PC-3 (cell line): ENCODE results near the gene FGFR1OP2. TPM values are rescaled to one million over a fixed set of nuclear protein-coding genes. Genes with fewer than 3 reads are reported as not detected.

ENCODE experiments used
- ATAC-seq: fragments of 200-7000 bp; cut with Tn5 transposase; 2 replicates; pipeline ENCODE4 v1.9.1; 2020; ENCODE audit warnings: mild to moderate bottlenecking, moderate library complexity
- BruUV-seq: library from RNA; stranded (reverse); fragments of 400-500 nt; replicated peaks from 2 replicates; lab custom pipeline; 2021; lab: Mats Ljungman, UMichigan
- CTCF ChIA-PET: fragments of 300-600 bp; sonication (Branson Sonifier 250); formaldehyde crosslinking; loops from one replicate; lab custom pipeline; 2022; ENCODE audit warnings: antibody characterized with exemption; lab: Charles Lee
- POLR2A ChIA-PET: fragments of 300-600 bp; sonication (Branson Sonifier 250); formaldehyde crosslinking; loops from one replicate; lab custom pipeline; 2022; ENCODE audit warnings: antibody characterized with exemption; ENCODE audit not compliant: unreplicated experiment; lab: Charles Lee
- DNase-seq: peaks from one replicate; pipeline ENCODE4 v3.0.0-alpha.2; 2015
- H2AFZ ChIP-seq: fragments of 300-600 bp; sonication (generic); 2 replicates; pipeline ENCODE4 v1.6.0; 2016; ENCODE audit warnings: antibody characterized with exemption, low read length
- H3F3A ChIP-seq: fragments of 300-600 bp; sonication (generic); one replicate; pipeline ENCODE4 v1.6.0; 2017; ENCODE audit warnings: antibody characterized with exemption, low read length, control low read depth, mild to moderate bottlenecking; ENCODE audit not compliant: unreplicated experiment
- H3K27ac ChIP-seq: fragments of 300-600 bp; sonication (generic); 2 replicates; pipeline ENCODE4 v1.5.1; 2016; ENCODE audit warnings: mild to moderate bottlenecking, low read length
- H3K27me3 ChIP-seq: fragments of 300-600 bp; sonication (generic); 2 replicates; pipeline ENCODE4 v1.6.1; 2016; ENCODE audit warnings: low read length, mixed read lengths
- H3K36me3 ChIP-seq: fragments of 300-600 bp; sonication (generic); 2 replicates; pipeline ENCODE4 v1.6.1; 2016; ENCODE audit warnings: low read depth, mixed run types, low read length, mixed read lengths
- H3K4me1 ChIP-seq: fragments of 300-600 bp; sonication (generic); 2 replicates; pipeline ENCODE4 v1.5.1; 2016; ENCODE audit warnings: low read length; ENCODE audit not compliant: insufficient read depth
- H3K4me2 ChIP-seq: fragments of 300-600 bp; sonication (generic); 2 replicates; pipeline ENCODE4 v1.6.0; 2016; ENCODE audit warnings: low read length
- H3K4me3 ChIP-seq: fragments of 300-600 bp; sonication (generic); 2 replicates; pipeline ENCODE4 v1.5.1; 2016; ENCODE audit warnings: mild to moderate bottlenecking, low read length, mixed read lengths
- H3K79me2 ChIP-seq: fragments of 300-600 bp; sonication (generic); 2 replicates; pipeline ENCODE4 v1.6.1; 2017; ENCODE audit warnings: low read length, mixed read lengths
- H3K9ac ChIP-seq: fragments of 300-600 bp; sonication (generic); 2 replicates; pipeline ENCODE4 v1.6.0; 2016; ENCODE audit warnings: mild to moderate bottlenecking, low read length
- H3K9me2 ChIP-seq: fragments of 300-600 bp; sonication (generic); replicated peaks from 2 replicates; pipeline ENCODE4 v1.6.1; 2016; ENCODE audit warnings: mixed run types, low read length, mixed read lengths
- H3K9me3 ChIP-seq: fragments of 300-600 bp; sonication (generic); 2 replicates; pipeline ENCODE4 v1.6.1; 2016; ENCODE audit warnings: low read length, mixed read lengths
- H4K20me1 ChIP-seq: fragments of 300-600 bp; sonication (generic); 2 replicates; pipeline ENCODE4 v1.6.1; 2016; ENCODE audit warnings: low read length, mixed read lengths
- EZH2 ChIP-seq: fragments of 300-600 bp; sonication (generic); IDR thresholded peaks from one replicate; pipeline ENCODE4 v1.6.1; 2017; ENCODE audit warnings: antibody characterized with exemption, mild to moderate bottlenecking, low read length; ENCODE audit not compliant: unreplicated experiment
- EZH2phosphoT487 ChIP-seq: fragments of 300-600 bp; sonication (generic); IDR thresholded peaks from 2 replicates; pipeline ENCODE4 v1.6.1; 2018; ENCODE audit warnings: mild to moderate bottlenecking, antibody characterized with exemption, low read length, borderline replicate concordance
- intact Hi-C: fragments of 100-400 bp; cut with micrococcal nuclease; formaldehyde crosslinking; loops from 2 replicates; pipeline ENCODE4 v1.9.0; 2023
- total RNA-seq: library from RNA; depleted of rRNA; stranded (reverse); fragments of >200 nt; gene quantifications from 2 replicates; pipeline ENCODE4 v1.2.3, GENCODE V29; 2014
- TF ChIP-seq, protein P1 (sequence below): fragments of 300-600 bp; sonication (generic); conservative IDR thresholded peaks from 2 replicates; pipeline ENCODE4 v1.5.1; 2017; ENCODE audit warnings: antibody characterized with exemption, low read depth, mild to moderate bottlenecking, low read length

FGFR1OP2 gene
- total RNA-seq, 1 experiment from 2014 or later = 74.3 TPM

DNA sequence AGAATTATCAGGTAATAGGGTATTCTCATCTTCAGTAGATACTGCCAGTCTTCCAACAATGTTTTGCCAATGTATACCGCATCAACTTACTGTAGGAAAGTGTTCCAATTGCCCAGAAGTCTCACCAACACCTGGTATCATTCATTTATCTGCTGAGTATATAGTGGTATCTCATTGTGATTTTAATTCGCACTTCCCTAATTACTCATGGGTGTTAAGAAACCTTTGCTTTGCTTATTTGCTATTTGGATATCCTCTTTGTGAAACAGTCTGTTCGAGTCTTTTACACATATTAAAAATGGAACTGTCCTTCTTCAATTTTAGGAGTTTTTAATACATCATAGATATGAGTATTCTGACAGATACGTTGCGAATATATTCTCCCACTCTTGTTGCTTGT lies 69.8 kb downstream of the FGFR1OP2 start:
- DNase-seq (no peak), ATAC-seq (no peak)
- TF ChIP-seq EZH2phosphoT487 (no peak), EZH2 (no peak)
- TF ChIP-seq, protein P1, sequence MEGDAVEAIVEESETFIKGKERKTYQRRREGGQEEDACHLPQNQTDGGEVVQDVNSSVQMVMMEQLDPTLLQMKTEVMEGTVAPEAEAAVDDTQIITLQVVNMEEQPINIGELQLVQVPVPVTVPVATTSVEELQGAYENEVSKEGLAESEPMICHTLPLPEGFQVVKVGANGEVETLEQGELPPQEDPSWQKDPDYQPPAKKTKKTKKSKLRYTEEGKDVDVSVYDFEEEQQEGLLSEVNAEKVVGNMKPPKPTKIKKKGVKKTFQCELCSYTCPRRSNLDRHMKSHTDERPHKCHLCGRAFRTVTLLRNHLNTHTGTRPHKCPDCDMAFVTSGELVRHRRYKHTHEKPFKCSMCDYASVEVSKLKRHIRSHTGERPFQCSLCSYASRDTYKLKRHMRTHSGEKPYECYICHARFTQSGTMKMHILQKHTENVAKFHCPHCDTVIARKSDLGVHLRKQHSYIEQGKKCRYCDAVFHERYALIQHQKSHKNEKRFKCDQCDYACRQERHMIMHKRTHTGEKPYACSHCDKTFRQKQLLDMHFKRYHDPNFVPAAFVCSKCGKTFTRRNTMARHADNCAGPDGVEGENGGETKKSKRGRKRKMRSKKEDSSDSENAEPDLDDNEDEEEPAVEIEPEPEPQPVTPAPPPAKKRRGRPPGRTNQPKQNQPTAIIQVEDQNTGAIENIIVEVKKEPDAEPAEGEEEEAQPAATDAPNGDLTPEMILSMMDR = no peak
- POLR2A ChIA-PET = no interaction called here
- Histone ChIP-seq H3F3A (no peaks in the 10 kb centered on the region), H3K9me3 (no peaks in the 10 kb centered on the region), H3K9me2 (no peaks in the 10 kb centered on the region), H3K4me2 (no peak overlapping the region), H3K79me2 (peaks cover 64% of the 10 kb centered on the region), H3K36me3 (no peaks in the 10 kb centered on the region), H3K9ac (no peak overlapping the region), H4K20me1 (no peaks in the 10 kb centered on the region), H3K27ac (no peak overlapping the region), H3K4me3 (no peak overlapping the region), H3K27me3 (no peaks in the 10 kb centered on the region), H3K4me1 (peaks cover 33% of the 10 kb centered on the region), H2AFZ (no peak overlapping the region)
- no TSS peak for BruUV-seq
- CTCF ChIA-PET = no interaction called here
- intact Hi-C loops = no loop called here

DNA sequence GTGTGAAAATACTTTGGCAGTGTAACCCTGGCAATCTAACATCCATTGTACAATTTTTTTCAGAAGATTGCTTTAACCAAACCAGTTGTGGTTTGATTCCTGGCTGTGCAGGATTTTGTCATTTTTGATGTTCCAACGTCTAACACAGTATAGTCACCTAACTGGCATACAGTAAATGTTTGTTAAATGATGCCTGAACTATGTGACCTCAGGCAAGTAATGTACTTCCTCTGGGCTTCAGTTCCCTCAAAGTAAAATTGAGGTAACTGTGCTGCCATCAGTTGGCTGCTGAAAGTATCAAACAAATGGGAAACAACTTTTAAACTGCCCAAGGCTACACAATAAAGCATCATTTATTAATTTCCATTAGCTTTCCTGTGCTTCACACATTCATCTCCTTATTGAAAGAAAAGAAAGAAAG lies 71.6 kb downstream of the FGFR1OP2 start:
- Histone ChIP-seq H4K20me1 (no peaks in the 10 kb centered on the region), H3K27me3 (no peaks in the 10 kb centered on the region), H3K9me2 (no peaks in the 10 kb centered on the region), H3K79me2 (peaks cover 65% of the 10 kb centered on the region), H3K4me3 (no peak overlapping the region), H3K9ac (no peak overlapping the region), H3F3A (no peaks in the 10 kb centered on the region), H3K27ac (no peak overlapping the region), H3K9me3 (no peaks in the 10 kb centered on the region), H3K36me3 (no peaks in the 10 kb centered on the region), H3K4me2 (peak overlapping the region; percentile 2; the same call in 1 of the 2 replicates), H2AFZ (no peak overlapping the region), H3K4me1 (peaks cover 32% of the 10 kb centered on the region)
- DNase-seq (peak; percentile 52), ATAC-seq (no peak)
- intact Hi-C loops = loop anchor here (5.0 kb wide), 2 partner anchors 372 to 378 kb away; no protein-coding TSS in a partner anchor
- BruUV-seq = no TSS peak
- TF ChIP-seq EZH2 = no peak
- TF ChIP-seq, protein P1 = 0 out of 2 replicates have a peak, but pooled peaks have one; percentile 28
- CTCF ChIA-PET = interaction anchor here (0.5 kb wide), 1 partner anchor 38 kb away, joined by 3 read pairs; no protein-coding TSS in a partner anchor
- POLR2A ChIA-PET = no interaction called here

DNA sequence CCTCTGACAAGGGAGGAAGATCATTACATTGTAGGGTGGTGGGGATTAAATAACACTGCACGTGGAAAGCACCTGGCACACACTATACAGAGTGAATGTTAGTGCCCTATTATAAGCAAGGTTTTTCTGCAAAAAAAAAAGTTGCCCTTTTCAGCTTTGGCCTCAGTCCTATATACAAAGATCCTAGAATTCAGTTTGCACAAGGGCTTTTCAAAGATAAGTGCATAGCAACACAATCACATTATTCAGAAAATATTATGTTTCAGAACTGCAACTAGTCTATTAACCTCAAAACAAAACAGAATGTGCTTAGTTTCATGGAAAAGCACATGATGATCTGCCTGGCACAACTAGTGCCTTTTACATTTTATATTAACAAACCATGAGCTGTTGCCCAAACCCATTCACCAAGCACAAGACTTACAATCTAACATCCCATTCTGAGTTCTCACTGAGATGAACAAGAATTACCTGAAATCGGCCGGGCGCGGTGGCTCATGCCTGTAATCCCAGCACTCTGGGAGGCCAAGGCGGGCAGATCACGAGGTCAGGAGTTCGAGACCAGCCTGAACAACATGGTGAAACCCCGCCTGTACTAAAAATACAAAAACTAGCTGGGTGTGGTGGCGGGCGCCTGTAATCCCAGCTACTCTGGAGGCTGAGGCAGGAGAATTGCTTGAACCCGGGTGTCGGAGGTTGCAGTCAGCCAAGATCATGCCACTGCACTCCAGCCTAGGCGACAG lies 74.1 kb downstream of the FGFR1OP2 start:
- DNase-seq (no peak), ATAC-seq (no peak)
- peak overlapping the region; percentile 97 for H3K4me2 ChIP-seq
- H3F3A ChIP-seq = no peaks in the 10 kb centered on the region
- no peaks in the 10 kb centered on the region for H3K9me2 ChIP-seq
- H3K27ac ChIP-seq = no peak overlapping the region
- no TSS peak for BruUV-seq
- TF ChIP-seq, protein P1 = no peak
- TF ChIP-seq EZH2phosphoT487 (no peak), EZH2 (no peak)
- H3K36me3 ChIP-seq = no peaks in the 10 kb centered on the region
- H3K9me3 ChIP-seq = no peaks in the 10 kb centered on the region
- H3K4me3 ChIP-seq = no peak overlapping the region
- H3K9ac ChIP-seq = no peak overlapping the region
- intact Hi-C loops = loop anchor here (5.0 kb wide), 2 partner anchors 370 to 380 kb away; no protein-coding TSS in a partner anchor
- no peaks in the 10 kb centered on the region for H3K27me3 ChIP-seq
- H3K4me1 ChIP-seq = peaks cover 40% of the 10 kb centered on the region
- ChIA-PET POLR2A (no interaction called here), CTCF (no interaction called here)
- H3K79me2 ChIP-seq = peaks cover 59% of the 10 kb centered on the region
- H4K20me1 ChIP-seq = no peaks in the 10 kb centered on the region
- H2AFZ ChIP-seq = no peak overlapping the region
